GM21360 (cell line): Measurements from ENCODE around the gene SLC13A4.
"Not testable (repeated sequence)": the region's sequence is repeated elsewhere in the genome, so short reads cannot be mapped to it uniquely, and the experiment has no call there.

ENCODE experiments used
- ATAC-seq: cut with Tn5 transposase; IDR thresholded peaks from one replicate; pipeline ENCODE4 v1.9.1; 2021; ENCODE audit warnings: mild to moderate bottlenecking, moderate library complexity; ENCODE audit not compliant: unreplicated experiment

Gene SLC13A4

GRCh38 chr7:135753616-135754413 is 25.8 kb upstream of the SLC13A4 start:
- ATAC-seq = no peak

DNA sequence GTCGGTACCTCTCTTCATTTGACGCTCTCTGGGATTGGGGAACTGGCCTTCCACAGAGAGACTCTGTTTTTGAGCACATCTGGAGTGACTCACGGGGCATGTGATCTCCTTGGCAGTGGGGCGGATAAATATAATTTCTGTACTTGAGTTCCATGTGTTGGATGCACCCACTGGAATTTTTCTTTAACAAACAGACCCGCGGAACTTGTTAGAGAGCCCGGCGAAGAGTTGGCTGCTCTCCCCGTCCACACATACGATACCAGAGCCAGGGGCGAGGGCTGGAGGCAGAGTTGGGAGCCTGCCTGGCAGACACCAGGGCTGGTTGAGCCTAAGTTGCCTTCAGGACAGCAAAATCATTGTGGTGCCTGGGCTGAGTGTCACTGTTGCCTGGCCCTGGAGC is 20.8 kb upstream of the SLC13A4 start, which contains the start of gene FAM180A:
TSS of gene FAM180A (minus strand) at position 44 of the 400 bp plus-strand sequence. CDS start 233 bp downstream, outside the sequence.
- ATAC-seq = no peak

DNA sequence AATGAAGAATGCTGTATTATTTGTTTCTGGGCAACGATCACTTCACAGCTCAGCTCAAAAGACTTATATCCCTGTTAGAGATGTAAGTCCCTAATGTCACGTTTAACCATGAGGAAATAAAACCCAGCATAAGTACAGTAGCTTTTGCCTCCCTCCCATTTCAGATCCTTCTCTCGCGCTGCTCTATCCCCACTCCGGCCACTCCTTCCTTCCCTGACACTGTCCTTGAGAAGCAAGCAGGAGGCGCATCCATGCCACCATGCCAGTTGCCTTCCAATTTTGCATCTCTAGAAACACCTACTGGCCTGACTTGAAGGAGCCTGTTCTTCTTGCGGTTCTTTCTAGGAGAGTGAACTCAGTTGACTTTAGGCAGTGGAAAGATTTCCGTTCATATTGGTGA is 19.4 kb upstream of the SLC13A4 start:
- ATAC-seq = no peak

DNA sequence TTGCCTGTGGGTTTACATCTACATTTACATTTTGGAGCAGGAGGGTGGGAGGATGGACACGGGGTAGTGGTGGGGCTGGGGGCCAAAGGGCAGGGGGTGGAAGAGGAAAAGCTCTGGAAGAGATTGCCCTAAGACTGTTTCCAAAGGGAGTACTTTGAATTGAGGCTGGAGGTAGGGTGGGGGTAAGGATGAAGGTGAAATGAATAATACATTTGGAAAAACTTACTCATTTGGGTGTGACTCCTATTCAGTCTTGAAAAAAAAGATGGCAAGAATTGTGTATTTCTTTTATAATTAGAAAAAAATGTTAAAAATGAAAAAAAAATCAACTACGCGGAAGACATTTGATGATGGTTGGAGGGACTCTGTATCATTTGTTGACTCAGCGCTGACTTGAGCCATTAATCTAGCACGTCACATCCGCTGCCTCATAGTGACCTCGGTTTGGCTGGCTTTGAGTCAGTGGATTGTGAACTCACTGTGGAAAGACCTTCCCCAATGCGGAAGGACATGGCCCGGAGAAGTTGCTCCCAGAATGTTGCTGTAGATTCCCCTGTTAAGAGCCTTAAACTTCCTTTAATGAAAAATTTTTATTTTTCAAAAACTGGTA is 17.8 kb upstream of the SLC13A4 start:
- no peak for ATAC-seq

- no peak for ATAC-seq
These were observed 17.1 kb upstream of the SLC13A4 start for GRCh38 chr7:135744938-135745702.

DNA sequence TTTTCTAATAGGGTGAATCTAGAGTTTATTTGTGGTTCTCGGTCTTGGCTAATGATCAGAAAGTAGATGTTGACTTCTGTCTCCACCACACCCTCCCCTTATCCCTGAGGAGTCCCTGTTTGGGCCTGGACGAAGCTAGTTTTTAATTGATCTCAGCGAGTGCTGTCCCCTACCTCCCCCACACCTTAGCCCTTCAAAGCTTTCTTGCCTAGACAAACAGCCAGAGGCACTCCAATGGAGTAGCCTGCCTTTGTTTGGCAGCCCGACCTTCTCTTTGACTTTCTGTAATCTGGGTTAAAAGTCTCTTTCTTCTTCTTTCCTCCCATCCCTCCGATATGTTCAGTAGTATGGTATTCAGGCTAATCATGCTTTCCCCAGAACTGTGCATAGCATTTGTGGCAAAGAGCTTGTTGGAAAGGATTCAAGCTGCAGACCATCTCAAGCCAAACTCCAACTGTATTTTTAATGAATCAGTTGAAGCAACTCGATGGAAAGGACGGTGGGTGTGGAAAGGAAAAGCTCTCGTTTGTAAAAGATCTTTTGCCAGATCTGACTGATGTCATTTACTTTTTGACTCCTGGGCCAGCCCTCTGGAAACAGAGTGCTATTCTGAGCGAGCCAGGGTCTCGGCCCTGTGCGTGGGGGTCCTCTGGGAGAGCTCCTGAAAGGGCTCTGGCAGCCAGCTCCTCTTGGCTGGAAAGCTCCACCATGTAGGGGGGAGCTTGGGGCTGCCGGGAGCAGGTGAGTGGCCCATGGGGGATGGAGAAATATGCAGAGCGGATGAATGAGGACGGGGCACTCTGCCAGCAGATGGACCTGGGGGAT is 16.1 kb upstream of the SLC13A4 start:
- ATAC-seq = no peak

DNA sequence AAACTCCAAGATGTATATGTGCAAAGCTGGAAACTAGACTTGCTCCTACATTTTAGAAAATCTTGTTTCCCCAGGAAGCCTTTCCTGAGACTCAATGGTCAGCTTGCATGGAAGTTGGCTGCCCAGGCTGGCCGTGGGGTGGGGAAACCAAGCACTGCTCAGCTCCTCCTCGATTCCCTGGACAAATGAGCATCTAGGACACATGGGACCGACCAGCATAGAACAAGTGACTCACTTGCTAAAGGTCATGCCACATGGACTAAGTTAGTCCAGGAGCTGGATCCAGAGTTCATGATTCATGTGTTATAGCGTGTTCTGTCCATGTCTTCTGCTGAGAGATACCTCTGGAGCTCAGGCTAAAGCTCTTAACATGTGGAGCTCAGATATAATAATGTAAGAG is 14.4 kb upstream of the SLC13A4 start:
- no peak for ATAC-seq

DNA sequence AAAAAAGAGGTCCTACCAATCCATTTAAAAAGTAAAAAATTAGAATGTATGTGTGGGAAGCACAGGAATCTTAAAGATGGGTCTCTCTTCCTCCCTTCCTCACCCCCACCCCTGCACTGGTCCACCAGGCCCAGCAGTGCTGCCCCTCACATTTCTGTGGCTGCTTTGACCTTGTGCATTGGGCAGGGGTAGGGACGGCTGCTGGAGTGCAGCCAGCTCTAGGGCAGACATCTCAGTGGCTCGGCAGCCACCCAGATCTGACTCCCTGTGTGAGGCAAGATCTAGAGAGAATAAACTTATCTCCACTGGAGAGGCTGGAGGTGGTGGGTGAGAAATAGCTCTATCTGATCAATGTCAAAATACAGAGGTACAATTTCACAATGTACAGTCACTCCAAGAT is 13.9 kb upstream of the SLC13A4 start:
- ATAC-seq = no peak

DNA sequence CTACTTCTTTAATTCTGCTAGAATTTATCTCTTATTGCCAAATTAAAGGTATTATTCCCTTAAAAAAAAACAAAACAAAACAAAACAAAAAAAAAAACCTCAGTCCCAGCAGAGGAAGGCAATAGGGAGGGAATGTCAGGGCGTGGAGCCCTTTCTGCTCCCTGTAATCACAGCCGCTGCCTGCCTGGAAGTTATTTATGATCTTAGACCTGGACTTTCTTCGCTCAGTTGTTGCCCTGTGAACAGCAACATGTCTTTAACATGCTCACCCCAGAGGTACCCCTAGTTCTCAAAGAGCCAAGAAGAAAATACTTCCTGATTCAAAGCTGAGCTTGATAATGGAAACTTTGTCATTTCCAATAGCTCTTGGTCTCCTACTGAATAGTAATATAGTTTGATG is 12.9 kb upstream of the SLC13A4 start:
- ATAC-seq = no peak

DNA sequence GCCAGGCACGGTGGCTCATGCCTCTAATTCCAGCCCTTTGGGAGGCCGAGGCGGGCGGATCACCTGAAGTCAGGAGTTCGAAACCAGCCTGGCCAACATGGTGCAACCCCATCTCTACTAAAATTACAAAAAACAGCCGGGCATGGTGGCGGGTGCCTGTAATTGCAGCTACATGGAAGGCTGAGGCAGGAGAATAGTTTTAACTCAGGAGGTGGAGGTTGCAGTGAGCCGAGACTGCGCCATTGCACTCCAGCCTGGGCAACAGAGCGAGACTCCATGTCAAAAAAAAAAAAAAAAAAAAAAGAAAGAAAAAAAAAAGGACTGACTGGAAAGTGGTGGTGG is 9.3 kb upstream of the SLC13A4 start:
- not testable (repeated sequence) for ATAC-seq

DNA sequence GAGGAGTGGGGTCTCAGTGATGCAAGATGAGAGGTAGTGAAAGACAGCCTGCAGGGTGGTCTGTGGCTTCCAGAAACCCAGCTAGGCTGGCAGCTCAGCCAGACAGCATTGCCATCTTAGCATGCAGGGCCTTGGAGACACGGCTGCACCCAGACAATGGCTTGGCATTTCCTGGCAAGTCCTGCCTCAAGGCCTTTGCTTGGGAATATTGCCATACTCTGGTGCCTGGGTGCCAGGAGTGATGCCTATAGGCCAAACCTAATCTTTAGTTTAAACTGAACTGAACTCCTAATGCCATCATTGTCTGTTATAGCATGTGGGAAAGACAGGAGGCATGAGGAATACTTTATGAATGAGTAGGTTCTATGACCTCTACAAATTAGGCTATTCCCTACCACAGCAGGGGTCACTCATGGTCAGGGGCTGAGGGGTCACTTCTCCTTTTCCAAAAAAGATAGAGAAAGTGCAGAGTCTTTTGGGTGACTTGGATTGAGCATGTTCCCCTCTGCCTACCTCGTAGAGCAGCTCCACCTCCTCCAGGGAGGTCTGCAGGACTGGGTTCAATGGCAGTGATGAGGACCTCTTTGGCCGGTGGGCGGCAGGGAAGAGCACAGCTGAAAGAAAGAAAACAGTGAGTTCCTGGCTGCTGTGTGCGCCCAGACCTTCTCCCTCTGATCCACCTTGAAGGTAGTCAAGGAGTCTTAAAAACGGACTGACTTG is 8.8 kb upstream of the SLC13A4 start:
- no peak for ATAC-seq

DNA sequence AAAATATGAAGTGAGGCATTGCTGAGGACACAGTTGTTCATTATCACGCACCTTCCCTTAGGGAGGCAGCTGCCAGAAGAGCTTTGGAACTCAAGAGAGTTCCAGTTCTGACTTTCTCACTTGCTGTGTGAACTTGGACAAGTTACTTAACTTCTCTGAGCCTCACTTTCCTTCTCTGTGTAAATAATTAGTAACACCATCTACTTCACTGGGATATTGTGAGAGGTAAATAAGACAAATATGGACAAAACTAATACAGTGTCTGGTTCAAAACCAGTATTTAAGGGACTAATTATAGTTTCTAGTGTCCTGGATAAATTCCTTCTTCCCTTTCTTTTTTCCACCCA is 6.3 kb upstream of the SLC13A4 start:
- ATAC-seq = no peak

- no peak for ATAC-seq
These were observed 5.8 kb upstream of the SLC13A4 start for GRCh38 chr7:135733603-135734342.

DNA sequence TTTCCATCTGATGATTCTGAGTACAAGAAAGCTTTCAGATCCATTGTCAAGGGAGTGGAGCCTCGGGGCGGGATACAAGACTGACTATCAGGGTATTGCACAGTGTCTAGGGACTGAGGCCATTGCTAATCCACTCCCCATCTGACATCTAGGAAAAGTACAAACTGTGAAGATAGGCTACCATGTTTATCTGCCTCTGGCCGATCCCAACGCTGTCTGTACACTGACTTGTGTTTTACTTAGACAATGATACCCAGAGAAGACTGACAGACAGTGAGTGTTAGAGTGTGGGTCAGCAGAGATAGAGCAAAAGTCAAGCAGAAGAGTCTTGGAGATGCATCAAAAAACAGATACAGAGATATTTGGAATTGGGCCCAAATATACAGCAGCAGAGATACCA is 3.1 kb upstream of the SLC13A4 start:
- no peak for ATAC-seq

DNA sequence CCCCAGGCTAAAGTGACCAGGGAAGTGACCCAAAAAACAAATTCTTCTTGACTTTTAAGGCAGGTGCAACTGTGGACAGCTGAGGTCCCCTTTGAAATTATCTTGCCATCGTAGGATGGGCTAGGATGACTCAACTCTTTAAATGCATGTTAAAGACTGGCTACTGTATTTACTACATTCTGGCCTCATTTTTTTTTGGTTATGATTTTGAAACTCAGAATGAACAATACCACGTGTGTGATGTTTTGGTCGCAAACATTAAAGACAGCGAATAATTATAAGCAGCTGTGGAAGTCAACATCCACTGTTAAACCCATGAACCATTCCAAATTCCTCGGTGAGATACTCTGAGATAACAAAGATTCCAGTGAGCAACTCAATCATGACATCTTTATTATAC is 1.2 kb upstream of the SLC13A4 start:
- ATAC-seq = no peak

GRCh38 chr7:135726911-135727673 is 894 bp downstream of the SLC13A4 start:
- no peak for ATAC-seq

GRCh38 chr7:135726276-135726788 is 1.7 kb downstream of the SLC13A4 start:
- ATAC-seq = no peak

DNA sequence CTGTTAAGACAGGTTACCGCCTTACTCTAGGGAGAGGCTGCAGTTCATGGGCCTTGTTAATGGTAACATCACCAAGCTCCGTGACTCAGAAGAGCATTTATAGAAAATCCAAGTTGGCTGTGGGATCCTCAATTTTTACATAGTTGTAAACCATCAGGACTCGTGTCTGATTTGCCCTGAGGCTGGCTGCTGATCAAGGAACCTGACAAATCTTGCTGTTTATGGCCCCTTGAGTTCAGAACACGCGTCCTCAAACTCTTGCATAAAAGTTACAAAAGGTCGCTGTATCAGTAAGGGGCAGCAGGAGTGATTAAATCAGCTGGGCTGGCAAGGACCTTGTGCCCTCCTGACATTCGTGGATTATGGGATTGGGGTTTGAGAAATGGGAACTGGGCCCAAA is 4.6 kb downstream of the SLC13A4 start:
- no peak for ATAC-seq
